Nephron progenitor cell (in vitro differentiated cells): ENCODE data around the gene TRIM37.
"Not testable (repeated sequence)": the region's sequence is repeated elsewhere in the genome, so short reads cannot be mapped to it uniquely, and the experiment has no call there.

Experiments used
- DNase-seq: peaks from one replicate; pipeline ENCODE4 v3.0.0; 2021
- H3K27ac Mint-ChIP-seq: 2 replicates; pipeline ENCODE4 v1.8.0; 2021; ENCODE audit warnings: mild to moderate bottlenecking, moderate library complexity, mixed read lengths
- H3K27me3 Mint-ChIP-seq: 2 replicates; pipeline ENCODE4 v1.8.0; 2021; ENCODE audit warnings: mild to moderate bottlenecking, low read depth, mixed read lengths; ENCODE audit not compliant: poor library complexity
- H3K36me3 Mint-ChIP-seq: 2 replicates; pipeline ENCODE4 v1.8.0; 2021; ENCODE audit warnings: low read depth, mixed read lengths
- H3K4me1 Mint-ChIP-seq: 2 replicates; pipeline ENCODE4 v1.8.0; 2021; ENCODE audit warnings: mixed read lengths
- H3K4me3 Mint-ChIP-seq: 2 replicates; pipeline ENCODE4 v1.8.0; 2021; ENCODE audit warnings: mild to moderate bottlenecking, moderate library complexity, mixed read lengths
- H3K9me3 Mint-ChIP-seq: 2 replicates; pipeline ENCODE4 v1.8.0; 2021; ENCODE audit warnings: mild to moderate bottlenecking, moderate library complexity, mixed read lengths
- TF ChIP-seq, protein P1 (sequence below): fragments of 200-600 bp; sonication (generic); IDR thresholded peaks from 2 replicates; pipeline ENCODE4 v1.5.0; 2021; ENCODE audit warnings: antibody characterized with exemption

TRIM37 gene

DNA sequence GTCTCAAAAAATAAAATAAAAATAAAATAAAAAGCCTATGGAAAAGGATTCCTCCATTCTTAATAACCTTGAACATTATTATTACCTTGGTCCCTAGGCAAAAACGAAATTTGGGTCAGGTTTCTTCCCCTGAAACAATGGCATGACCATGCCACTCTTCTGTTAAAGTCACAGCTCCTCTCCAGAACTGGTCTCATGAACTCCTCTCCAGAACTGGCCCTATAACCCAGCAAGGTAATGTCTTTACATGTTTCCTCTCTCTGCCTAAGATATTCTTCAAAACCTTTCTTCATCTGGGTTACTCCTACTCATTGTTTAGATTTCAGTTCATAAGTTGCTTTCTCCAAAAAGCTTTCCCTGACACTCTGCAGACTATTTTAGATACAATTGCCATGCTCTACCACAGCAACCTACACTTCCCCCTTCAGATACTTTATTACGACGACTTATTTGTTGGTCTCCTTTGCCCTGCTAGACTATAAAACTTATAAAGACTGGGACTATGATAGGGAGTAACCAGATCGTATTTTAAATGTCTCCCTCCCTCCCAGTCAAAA, 13.5 kb downstream of the TRIM37 start:
- H3K4me3 Mint-ChIP-seq = no peak overlapping the region
- H3K27me3 Mint-ChIP-seq = no peaks in the 10 kb centered on the region
- H3K4me1 Mint-ChIP-seq = peaks cover 25% of the 10 kb centered on the region
- H3K9me3 Mint-ChIP-seq = peaks cover 15% of the 10 kb centered on the region
- H3K36me3 Mint-ChIP-seq = peaks cover 23% of the 10 kb centered on the region
- H3K27ac Mint-ChIP-seq = peak overlapping the region; percentile 60
- TF ChIP-seq, protein P1, sequence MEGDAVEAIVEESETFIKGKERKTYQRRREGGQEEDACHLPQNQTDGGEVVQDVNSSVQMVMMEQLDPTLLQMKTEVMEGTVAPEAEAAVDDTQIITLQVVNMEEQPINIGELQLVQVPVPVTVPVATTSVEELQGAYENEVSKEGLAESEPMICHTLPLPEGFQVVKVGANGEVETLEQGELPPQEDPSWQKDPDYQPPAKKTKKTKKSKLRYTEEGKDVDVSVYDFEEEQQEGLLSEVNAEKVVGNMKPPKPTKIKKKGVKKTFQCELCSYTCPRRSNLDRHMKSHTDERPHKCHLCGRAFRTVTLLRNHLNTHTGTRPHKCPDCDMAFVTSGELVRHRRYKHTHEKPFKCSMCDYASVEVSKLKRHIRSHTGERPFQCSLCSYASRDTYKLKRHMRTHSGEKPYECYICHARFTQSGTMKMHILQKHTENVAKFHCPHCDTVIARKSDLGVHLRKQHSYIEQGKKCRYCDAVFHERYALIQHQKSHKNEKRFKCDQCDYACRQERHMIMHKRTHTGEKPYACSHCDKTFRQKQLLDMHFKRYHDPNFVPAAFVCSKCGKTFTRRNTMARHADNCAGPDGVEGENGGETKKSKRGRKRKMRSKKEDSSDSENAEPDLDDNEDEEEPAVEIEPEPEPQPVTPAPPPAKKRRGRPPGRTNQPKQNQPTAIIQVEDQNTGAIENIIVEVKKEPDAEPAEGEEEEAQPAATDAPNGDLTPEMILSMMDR = no peak
- DNase-seq = no peak

DNA sequence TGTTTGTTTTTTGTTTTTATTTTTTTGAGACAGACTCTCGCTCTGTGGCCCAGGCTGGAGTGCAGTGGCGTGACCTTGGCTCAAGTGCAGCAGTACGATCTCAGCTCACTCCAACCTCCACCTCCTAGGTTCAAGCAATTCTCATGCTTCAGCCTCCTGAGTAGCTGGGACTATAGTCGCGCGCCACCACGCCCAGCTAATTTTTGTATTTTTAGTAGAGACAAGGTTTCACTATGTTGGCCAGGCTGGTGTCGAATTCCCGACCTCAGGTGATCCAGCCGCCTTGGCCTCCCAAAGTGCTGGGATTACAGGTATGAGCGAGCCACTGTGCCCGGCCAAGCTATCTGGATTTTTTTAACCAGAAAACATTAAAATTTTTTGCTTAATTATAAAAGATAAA, 16.1 kb downstream of the TRIM37 start:
- H3K4me3 Mint-ChIP-seq, DNase-seq, H3K9me3 Mint-ChIP-seq, H3K27me3 Mint-ChIP-seq: not testable (repeated sequence)
- peaks cover 25% of the 10 kb centered on the region for H3K4me1 Mint-ChIP-seq
- peaks cover 18% of the 10 kb centered on the region for H3K36me3 Mint-ChIP-seq
- peak overlapping the region; percentile 59 for H3K27ac Mint-ChIP-seq

DNA sequence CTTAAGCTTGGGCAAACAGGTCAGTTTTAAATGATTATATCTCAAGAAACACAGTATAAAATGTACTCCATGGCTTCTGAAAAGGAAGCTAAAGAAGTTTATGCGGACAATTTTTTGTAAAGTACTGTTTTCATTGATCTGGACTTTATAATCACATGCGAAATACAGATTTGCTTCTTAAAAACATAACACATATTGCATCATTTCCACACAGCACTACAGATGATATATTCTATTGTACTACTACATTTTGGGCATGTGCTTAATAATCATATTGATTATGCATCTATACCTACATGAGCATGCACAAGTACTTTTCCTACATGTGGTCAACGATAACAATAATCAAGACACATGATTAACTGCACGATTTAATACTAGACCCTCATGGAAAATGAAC, 22.5 kb downstream of the TRIM37 start:
- H3K27me3 Mint-ChIP-seq = no peaks in the 10 kb centered on the region
- DNase-seq = no peak
- H3K27ac Mint-ChIP-seq = no peak overlapping the region
- H3K36me3 Mint-ChIP-seq = peaks cover 48% of the 10 kb centered on the region
- TF ChIP-seq, protein P1 = no peak
- H3K4me3 Mint-ChIP-seq = no peak overlapping the region
- H3K4me1 Mint-ChIP-seq = no peaks in the 10 kb centered on the region
- H3K9me3 Mint-ChIP-seq = no peaks in the 10 kb centered on the region

DNA sequence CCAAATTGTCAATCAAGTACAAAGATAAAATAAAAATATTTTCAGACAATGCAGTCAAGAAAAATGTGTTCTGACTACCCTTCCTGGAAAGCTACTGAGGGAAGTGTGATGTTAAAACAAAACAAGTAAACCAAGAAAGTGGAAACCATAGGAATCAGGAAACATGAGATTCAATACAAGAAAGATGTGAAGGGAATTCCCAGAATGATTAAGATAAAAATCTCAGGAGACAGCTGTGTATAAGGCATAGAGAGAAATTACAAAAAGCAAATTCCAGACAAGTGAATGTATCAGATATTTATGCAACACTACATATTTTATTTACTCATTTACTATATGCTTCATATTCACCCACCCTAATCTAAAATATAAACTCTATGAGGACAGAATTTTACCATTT, 32.2 kb downstream of the TRIM37 start:
- no peak overlapping the region for H3K27ac Mint-ChIP-seq
- TF ChIP-seq, protein P1 = no peak
- no peaks in the 10 kb centered on the region for H3K4me1 Mint-ChIP-seq
- no peak for DNase-seq
- no peak overlapping the region for H3K4me3 Mint-ChIP-seq
- peaks cover 50% of the 10 kb centered on the region for H3K36me3 Mint-ChIP-seq
- no peaks in the 10 kb centered on the region for H3K9me3 Mint-ChIP-seq
- no peaks in the 10 kb centered on the region for H3K27me3 Mint-ChIP-seq

DNA sequence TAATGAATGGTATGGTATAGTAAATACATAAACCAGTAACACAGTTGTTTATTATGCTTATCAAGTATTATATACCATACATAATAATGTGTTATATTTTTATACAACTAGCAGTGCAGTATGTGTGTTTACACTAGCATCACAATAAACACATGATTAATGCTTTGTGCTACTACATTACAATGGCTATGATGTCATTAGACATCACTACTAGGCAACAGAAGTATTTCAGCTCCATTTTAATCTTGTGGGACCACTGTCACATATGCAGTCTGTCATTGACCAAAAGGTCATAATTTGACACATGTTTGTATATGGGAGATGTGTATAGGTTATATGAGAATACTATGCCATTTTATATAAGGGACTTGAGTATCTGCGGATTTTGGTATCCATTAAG, 32.7 kb downstream of the TRIM37 start:
- H3K4me1 Mint-ChIP-seq = no peaks in the 10 kb centered on the region
- no peak overlapping the region for H3K27ac Mint-ChIP-seq
- DNase-seq = no peak
- H3K36me3 Mint-ChIP-seq = peaks cover 47% of the 10 kb centered on the region
- H3K9me3 Mint-ChIP-seq = no peaks in the 10 kb centered on the region
- TF ChIP-seq, protein P1 = no peak
- no peak overlapping the region for H3K4me3 Mint-ChIP-seq
- H3K27me3 Mint-ChIP-seq = no peaks in the 10 kb centered on the region

DNA sequence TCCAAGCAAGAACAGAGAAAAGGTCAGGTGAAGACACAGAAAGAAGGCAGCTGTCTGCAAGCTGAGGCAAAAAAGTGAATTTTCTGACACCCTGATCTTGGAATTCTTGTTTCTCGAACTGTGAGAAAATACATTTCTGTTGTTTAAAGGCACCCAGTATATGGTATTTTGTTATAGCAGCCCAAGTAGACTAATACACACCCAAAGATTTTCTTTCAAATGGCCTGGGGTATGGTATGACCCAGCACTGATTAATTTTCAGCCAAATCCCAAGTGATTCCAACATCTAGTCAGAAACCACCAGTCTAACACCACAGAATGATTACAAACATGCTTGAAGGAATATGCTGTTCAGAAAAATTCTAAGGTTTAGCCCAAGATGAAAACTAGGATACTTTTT, 36.8 kb downstream of the TRIM37 start:
- TF ChIP-seq, protein P1 = no peak
- Mint-ChIP-seq H3K27me3 (no peaks in the 10 kb centered on the region), H3K36me3 (peaks cover 40% of the 10 kb centered on the region), H3K9me3 (no peaks in the 10 kb centered on the region), H3K4me1 (no peaks in the 10 kb centered on the region), H3K27ac (no peak overlapping the region), H3K4me3 (no peak overlapping the region)
- DNase-seq = no peak
